Liver (tissue), 3 donors: ENCODE measurements around the gene PPP1R18.

ENCODE experiments used
- RAD21 ChIP-seq, 2 donors: IDR thresholded peaks; 2 replicates each; pipeline ENCODE4 v1.6.1; 2016; ENCODE audit warnings: antibody characterized with exemption in 2 of 2, mild to moderate bottlenecking in 2 of 2
- REST ChIP-seq: IDR thresholded peaks from 2 replicates; pipeline ENCODE4 v1.6.1; 2016; ENCODE audit warnings: antibody characterized with exemption, mild to moderate bottlenecking
- RXRA ChIP-seq, 2 donors: IDR thresholded peaks; 2 replicates each; pipeline ENCODE4 v1.6.1; 2017 to 2018; ENCODE audit warnings: antibody characterized with exemption in 2 of 2, mild to moderate bottlenecking in 1 of 2
- SP1 ChIP-seq: IDR thresholded peaks from 2 replicates; pipeline ENCODE4 v1.6.1; 2018; ENCODE audit warnings: antibody characterized with exemption, mild to moderate bottlenecking
- TAF1 ChIP-seq: conservative IDR thresholded peaks from 2 replicates; pipeline ENCODE4 v1.6.1; 2016; ENCODE audit warnings: antibody characterized with exemption, mild to moderate bottlenecking
- YY1 ChIP-seq: IDR thresholded peaks from 2 replicates; pipeline ENCODE4 v1.6.1; 2016; ENCODE audit warnings: antibody characterized with exemption, mild to moderate bottlenecking
- TF ChIP-seq, protein P1 (sequence below): fragments of 150-350 bp; IDR thresholded peaks from 2 replicates; pipeline ENCODE4 v1.5.1; 2017; ENCODE audit warnings: improper control_type of control experiment, low read depth, low read length; ENCODE audit not compliant: missing input control
- TF ChIP-seq, protein P2 (sequence below): IDR thresholded peaks from 2 replicates; pipeline ENCODE4 v1.6.1; 2016; ENCODE audit warnings: antibody characterized with exemption
- TF ChIP-seq, protein P3 (sequence below): IDR thresholded peaks from 2 replicates; pipeline ENCODE4 v1.6.1; 2016; ENCODE audit warnings: antibody characterized with exemption
- TF ChIP-seq, protein P4 (sequence below): IDR thresholded peaks from 2 replicates; pipeline ENCODE4 v1.6.1; 2016; ENCODE audit warnings: antibody characterized with exemption
- donor health status: healthy.
- donor health status: healthy.

DNA sequence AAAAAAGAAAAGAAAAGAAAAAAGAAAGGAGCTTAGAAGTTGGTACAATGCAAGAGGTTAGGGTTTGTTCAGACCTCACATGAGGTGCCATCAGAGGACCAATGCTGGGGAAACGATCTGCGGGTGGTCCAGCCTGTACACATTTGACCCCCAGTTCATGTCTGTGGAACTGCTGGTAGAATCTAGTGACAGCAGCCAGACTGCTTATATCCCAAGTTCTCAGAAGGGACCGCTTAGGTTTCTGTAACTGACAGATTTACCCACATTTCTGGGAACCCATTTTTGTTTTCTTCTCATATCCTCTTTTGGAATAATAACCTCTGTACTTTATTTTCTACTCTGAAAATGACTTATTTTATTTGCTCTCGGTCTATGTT is 4.7 kb downstream of the PPP1R18 start:
- TF ChIP-seq, protein P1, sequence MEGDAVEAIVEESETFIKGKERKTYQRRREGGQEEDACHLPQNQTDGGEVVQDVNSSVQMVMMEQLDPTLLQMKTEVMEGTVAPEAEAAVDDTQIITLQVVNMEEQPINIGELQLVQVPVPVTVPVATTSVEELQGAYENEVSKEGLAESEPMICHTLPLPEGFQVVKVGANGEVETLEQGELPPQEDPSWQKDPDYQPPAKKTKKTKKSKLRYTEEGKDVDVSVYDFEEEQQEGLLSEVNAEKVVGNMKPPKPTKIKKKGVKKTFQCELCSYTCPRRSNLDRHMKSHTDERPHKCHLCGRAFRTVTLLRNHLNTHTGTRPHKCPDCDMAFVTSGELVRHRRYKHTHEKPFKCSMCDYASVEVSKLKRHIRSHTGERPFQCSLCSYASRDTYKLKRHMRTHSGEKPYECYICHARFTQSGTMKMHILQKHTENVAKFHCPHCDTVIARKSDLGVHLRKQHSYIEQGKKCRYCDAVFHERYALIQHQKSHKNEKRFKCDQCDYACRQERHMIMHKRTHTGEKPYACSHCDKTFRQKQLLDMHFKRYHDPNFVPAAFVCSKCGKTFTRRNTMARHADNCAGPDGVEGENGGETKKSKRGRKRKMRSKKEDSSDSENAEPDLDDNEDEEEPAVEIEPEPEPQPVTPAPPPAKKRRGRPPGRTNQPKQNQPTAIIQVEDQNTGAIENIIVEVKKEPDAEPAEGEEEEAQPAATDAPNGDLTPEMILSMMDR, result no peak
- TF ChIP-seq TAF1 (no peak), SP1 (no peak), RAD21 (IDR thresholded peaks at IDR 0.05) (no peak), RXRA (IDR thresholded peaks at IDR 0.05) (no peak), YY1 (no peak), REST (no peak)
- TF ChIP-seq, protein P2, sequence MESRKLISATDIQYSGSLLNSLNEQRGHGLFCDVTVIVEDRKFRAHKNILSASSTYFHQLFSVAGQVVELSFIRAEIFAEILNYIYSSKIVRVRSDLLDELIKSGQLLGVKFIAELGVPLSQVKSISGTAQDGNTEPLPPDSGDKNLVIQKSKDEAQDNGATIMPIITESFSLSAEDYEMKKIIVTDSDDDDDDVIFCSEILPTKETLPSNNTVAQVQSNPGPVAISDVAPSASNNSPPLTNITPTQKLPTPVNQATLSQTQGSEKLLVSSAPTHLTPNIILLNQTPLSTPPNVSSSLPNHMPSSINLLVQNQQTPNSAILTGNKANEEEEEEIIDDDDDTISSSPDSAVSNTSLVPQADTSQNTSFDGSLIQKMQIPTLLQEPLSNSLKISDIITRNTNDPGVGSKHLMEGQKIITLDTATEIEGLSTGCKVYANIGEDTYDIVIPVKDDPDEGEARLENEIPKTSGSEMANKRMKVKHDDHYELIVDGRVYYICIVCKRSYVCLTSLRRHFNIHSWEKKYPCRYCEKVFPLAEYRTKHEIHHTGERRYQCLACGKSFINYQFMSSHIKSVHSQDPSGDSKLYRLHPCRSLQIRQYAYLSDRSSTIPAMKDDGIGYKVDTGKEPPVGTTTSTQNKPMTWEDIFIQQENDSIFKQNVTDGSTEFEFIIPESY, result no peak
- TF ChIP-seq, protein P3, sequence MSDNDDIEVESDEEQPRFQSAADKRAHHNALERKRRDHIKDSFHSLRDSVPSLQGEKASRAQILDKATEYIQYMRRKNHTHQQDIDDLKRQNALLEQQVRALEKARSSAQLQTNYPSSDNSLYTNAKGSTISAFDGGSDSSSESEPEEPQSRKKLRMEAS, result no peak
- TF ChIP-seq, protein P4, sequence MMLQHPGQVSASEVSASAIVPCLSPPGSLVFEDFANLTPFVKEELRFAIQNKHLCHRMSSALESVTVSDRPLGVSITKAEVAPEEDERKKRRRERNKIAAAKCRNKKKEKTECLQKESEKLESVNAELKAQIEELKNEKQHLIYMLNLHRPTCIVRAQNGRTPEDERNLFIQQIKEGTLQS, result no peak
